A673 (cell line): Measurements from ENCODE around the gene CDKL5. TPM values are rescaled to one million over a fixed set of nuclear protein-coding genes. Genes with fewer than 3 reads are reported as not detected.

Source experiments
- BruUV-seq: library from RNA; stranded (reverse); fragments of 400-500 nt; replicated peaks from 2 replicates; lab custom pipeline; 2021; lab: Mats Ljungman, UMichigan
- CTCF ChIA-PET: fragments of 300-600 bp; sonication (Branson Sonifier 250); formaldehyde crosslinking; loops from one replicate; lab custom pipeline; 2022; ENCODE audit warnings: antibody characterized with exemption; lab: Charles Lee
- POLR2A ChIA-PET: fragments of 300-600 bp; sonication (Branson Sonifier 250); formaldehyde crosslinking; loops from one replicate; lab custom pipeline; 2022; ENCODE audit warnings: antibody characterized with exemption; ENCODE audit not compliant: low non-redundant PET; lab: Charles Lee
- DNase-seq: peaks from one replicate; pipeline ENCODE4 v3.0.0-alpha.2; 2015; ENCODE audit warnings: low spot score
- H3K27ac ChIP-seq: fragments of 200-600 bp; sonication (generic); 2 replicates; pipeline ENCODE4 v1.5.1; 2016; ENCODE audit warnings: mixed run types, low read depth, mild to moderate bottlenecking, mixed read lengths, antibody characterized with exemption, low read length; ENCODE audit not compliant: poor library complexity, severe bottlenecking
- H3K27me3 ChIP-seq: fragments of 200-600 bp; sonication (generic); replicated peaks from 2 replicates; pipeline ENCODE4 v1.6.1; 2017; ENCODE audit warnings: mixed run types, low read depth, mild to moderate bottlenecking, mixed read lengths, antibody characterized with exemption, low read length; ENCODE audit not compliant: insufficient read depth, poor library complexity
- H3K36me3 ChIP-seq: fragments of 200-600 bp; sonication (generic); 2 replicates; pipeline ENCODE4 v1.6.1; 2016; ENCODE audit warnings: mixed run types, mild to moderate bottlenecking, mixed read lengths, antibody characterized with exemption, low read length; ENCODE audit not compliant: insufficient read depth, poor library complexity, severe bottlenecking
- H3K4me1 ChIP-seq: fragments of 200-600 bp; sonication (generic); 2 replicates; pipeline ENCODE4 v1.6.1; 2017; ENCODE audit warnings: mixed run types, mild to moderate bottlenecking, mixed read lengths, antibody characterized with exemption, low read length; ENCODE audit not compliant: insufficient read depth, poor library complexity, severe bottlenecking
- H3K4me3 ChIP-seq: fragments of 200-600 bp; sonication (generic); 2 replicates; pipeline ENCODE4 v1.5.1; 2016; ENCODE audit warnings: low read depth, mixed run types, mild to moderate bottlenecking, mixed read lengths, low read length; ENCODE audit not compliant: poor library complexity, severe bottlenecking
- H3K9me3 ChIP-seq: fragments of 200-600 bp; sonication (generic); 2 replicates; pipeline ENCODE4 v1.6.1; 2016; ENCODE audit warnings: mixed run types, low read depth, mild to moderate bottlenecking, mixed read lengths, antibody characterized with exemption, low read length; ENCODE audit not compliant: poor library complexity, severe bottlenecking
- CTCF ChIP-seq: fragments of 300-800, 200-600 bp; sonication (generic); conservative IDR thresholded peaks from 2 replicates; pipeline ENCODE4 v1.5.1; 2017; ENCODE audit warnings: low read depth, mild to moderate bottlenecking, antibody characterized with exemption, low read length, moderate library complexity, mixed read lengths
- EZH2 ChIP-seq: fragments of 200-600 bp; sonication (generic); IDR thresholded peaks from 2 replicates; pipeline ENCODE4 v1.6.1; 2017; ENCODE audit warnings: borderline replicate concordance, low read depth, mild to moderate bottlenecking, mixed read lengths, antibody characterized with exemption, low read length; ENCODE audit not compliant: poor library complexity, severe bottlenecking
- intact Hi-C: fragments of 100-400 bp; cut with micrococcal nuclease; formaldehyde crosslinking; loops from one replicate; pipeline ENCODE4 v1.10.0; 2022; ENCODE audit not compliant: unreplicated experiment
- total RNA-seq: library from RNA; stranded (reverse); gene quantifications from 2 replicates; pipeline ENCODE4 v1.2.3, GENCODE V29; 2021

CDKL5 gene
- total RNA-seq, 1 experiment from 2014 or later, result 7.5 TPM

GRCh38 chrX:18607966-18608365, 182.6 kb downstream of the CDKL5 start:
- no peak for TF ChIP-seq EZH2
- TF ChIP-seq CTCF, result no peak
- intact Hi-C loops, result no loop called here
- ChIA-PET POLR2A (no interaction called here), CTCF (no interaction called here)
- Histone ChIP-seq H3K27me3 (peaks cover 15% of the 10 kb centered on the region), H3K4me1 (no peaks in the 10 kb centered on the region), H3K9me3 (no peaks in the 10 kb centered on the region), H3K4me3 (no peak overlapping the region), H3K36me3 (no peaks in the 10 kb centered on the region), H3K27ac (no peak overlapping the region)
- no TSS peak for BruUV-seq
- DNase-seq, result no peak

- H3K27ac ChIP-seq, result no peak overlapping the region
- H3K36me3 ChIP-seq, result no peaks in the 10 kb centered on the region
- CTCF ChIA-PET, result no interaction called here
- H3K4me1 ChIP-seq, result no peaks in the 10 kb centered on the region
- BruUV-seq, result no TSS peak
- no peaks in the 10 kb centered on the region for H3K9me3 ChIP-seq
- DNase-seq, result no peak
- no peaks in the 10 kb centered on the region for H3K27me3 ChIP-seq
- TF ChIP-seq CTCF (no peak), EZH2 (no peak)
- POLR2A ChIA-PET, result no interaction called here
- H3K4me3 ChIP-seq, result no peak overlapping the region
- intact Hi-C loops, result no loop called here
Measured at GRCh38 chrX:18613930-18614639, 188.7 kb downstream of the CDKL5 start.

GRCh38 chrX:18616688-18617406, 191.4 kb downstream of the CDKL5 start:
- no peak for DNase-seq
- Histone ChIP-seq H3K27me3 (peaks cover 4% of the 10 kb centered on the region), H3K27ac (no peak overlapping the region), H3K4me3 (no peak overlapping the region), H3K4me1 (no peaks in the 10 kb centered on the region), H3K9me3 (no peaks in the 10 kb centered on the region), H3K36me3 (no peaks in the 10 kb centered on the region)
- BruUV-seq, result no TSS peak
- POLR2A ChIA-PET, result no interaction called here
- CTCF ChIA-PET, result no interaction called here
- TF ChIP-seq CTCF, result no peak
- no peak for TF ChIP-seq EZH2
- intact Hi-C loops, result no loop called here
